GM23338 (cell line): ENCODE measurements around the gene ERN2. TPM values are rescaled to one million over a fixed set of nuclear protein-coding genes. Genes with fewer than 3 reads are reported as not detected.

Experiments
- ATAC-seq: fragments of 200-7000 bp; cut with Tn5 transposase; 3 replicates; pipeline ENCODE4 v1.9.1; 2020
- DNase-seq: peaks from one replicate; pipeline ENCODE4 v3.0.0-alpha.2; 2015; ENCODE audit warnings: low spot score
- H2AFZ ChIP-seq: fragments of 200-600 bp; sonication (generic); 2 replicates; pipeline ENCODE4 v1.8.0; 2016; ENCODE audit warnings: antibody characterized with exemption, mild to moderate bottlenecking, moderate library complexity
- H3F3A ChIP-seq: fragments of 200-600 bp; sonication (generic); replicated peaks from 2 replicates; pipeline ENCODE4 v1.8.0; 2017; ENCODE audit warnings: antibody characterized with exemption, mixed run types, low read depth
- H3K27ac ChIP-seq: fragments of 200-600 bp; sonication (generic); 2 replicates; pipeline ENCODE4 v1.6.1; 2016; ENCODE audit warnings: low read depth
- H3K27me3 ChIP-seq: fragments of 200-600 bp; sonication (generic); 2 replicates; pipeline ENCODE4 v1.8.0; 2016; ENCODE audit warnings: mild to moderate bottlenecking, mixed run types, moderate library complexity; ENCODE audit not compliant: insufficient read depth
- H3K36me3 ChIP-seq: fragments of 200-600 bp; sonication (generic); 2 replicates; pipeline ENCODE4 v1.8.0; 2016; ENCODE audit warnings: mild to moderate bottlenecking; ENCODE audit not compliant: insufficient read depth
- H3K4me1 ChIP-seq: fragments of 200-600 bp; sonication (generic); 2 replicates; pipeline ENCODE4 v1.8.0; 2016; ENCODE audit warnings: mild to moderate bottlenecking, moderate library complexity; ENCODE audit not compliant: insufficient read depth
- H3K4me2 ChIP-seq: fragments of 200-600 bp; sonication (generic); 2 replicates; pipeline ENCODE4 v1.7.1; 2017; ENCODE audit warnings: mixed run types
- H3K4me3 ChIP-seq: fragments of 200-600 bp; sonication (generic); 2 replicates; pipeline ENCODE4 v1.6.1; 2016; ENCODE audit warnings: mixed run types
- H3K79me2 ChIP-seq: fragments of 200-600 bp; sonication (generic); replicated peaks from 2 replicates; pipeline ENCODE4 v1.8.0; 2017; ENCODE audit warnings: mild to moderate bottlenecking; ENCODE audit not compliant: insufficient read depth
- H3K9me2 ChIP-seq: fragments of 200-600 bp; sonication (generic); 2 replicates; pipeline ENCODE4 v1.8.0; 2017; ENCODE audit not compliant: insufficient read depth
- H4K20me1 ChIP-seq: fragments of 200-600 bp; sonication (generic); replicated peaks from 2 replicates; pipeline ENCODE4 v1.8.0; 2017; ENCODE audit warnings: mild to moderate bottlenecking; ENCODE audit not compliant: insufficient read depth
- H3K27ac Mint-ChIP-seq: 2 replicates; pipeline ENCODE4 v1.8.0; 2020; ENCODE audit warnings: inconsistent platforms, mild to moderate bottlenecking, moderate library complexity, mixed read lengths
- H3K27me3 Mint-ChIP-seq: 3 replicates; pipeline ENCODE4 v1.8.0; 2022; ENCODE audit warnings: low read depth, mild to moderate bottlenecking, moderate library complexity, mixed read lengths, inconsistent platforms; ENCODE audit not compliant: insufficient read depth, poor library complexity
- H3K36me3 Mint-ChIP-seq: 3 replicates; pipeline ENCODE4 v1.8.0; 2021; ENCODE audit warnings: low read depth, mild to moderate bottlenecking, inconsistent platforms, moderate library complexity, mixed read lengths
- H3K4me1 Mint-ChIP-seq: 3 replicates; pipeline ENCODE4 v1.8.0; 2020; ENCODE audit warnings: mild to moderate bottlenecking, inconsistent platforms, mixed read lengths
- H3K4me3 Mint-ChIP-seq: 3 replicates; pipeline ENCODE4 v1.8.0; 2021; ENCODE audit warnings: moderate library complexity, mild to moderate bottlenecking, inconsistent platforms, mixed read lengths
- H3K9me3 Mint-ChIP-seq: 3 replicates; pipeline ENCODE4 v1.8.0; 2020; ENCODE audit warnings: moderate library complexity, mild to moderate bottlenecking, inconsistent platforms, mixed read lengths
- CREB1 ChIP-seq: fragments of 250-450 bp; sonication (Bioruptor Pico); IDR thresholded peaks from 2 replicates; pipeline ENCODE4 v1.5.0; 2020; ENCODE audit warnings: low read depth, mild to moderate bottlenecking, moderate library complexity
- CTCF ChIP-seq, 2 experiments: fragments of 200-600 bp in 1 of 2; sonication (generic) in 1 of 2; conservative IDR thresholded peaks; 2 replicates each; pipeline versions ENCODE4 v1.5.1 to v1.6.1; 2016 to 2017; ENCODE audit warnings: antibody characterized with exemption in 2 of 2, low read depth in 2 of 2, mild to moderate bottlenecking in 2 of 2, moderate library complexity in 1 of 2
- ETS1 ChIP-seq: IDR thresholded peaks from 2 replicates; pipeline ENCODE4 v1.6.1; 2016; ENCODE audit warnings: antibody characterized with exemption
- EZH2 ChIP-seq: fragments of 200-600 bp; sonication (generic); IDR thresholded peaks from one replicate; pipeline ENCODE4 v1.8.0; 2017; ENCODE audit warnings: antibody characterized with exemption, mild to moderate bottlenecking, low read depth; ENCODE audit not compliant: unreplicated experiment
- EZH2phosphoT487 ChIP-seq: fragments of 200-600 bp; sonication (generic); IDR thresholded peaks from one replicate; pipeline ENCODE4 v1.8.1; 2018; ENCODE audit warnings: antibody characterized with exemption; ENCODE audit not compliant: unreplicated experiment
- JUNB ChIP-seq: IDR thresholded peaks from one replicate; pipeline ENCODE4 v1.6.1; 2016; ENCODE audit warnings: antibody characterized with exemption; ENCODE audit not compliant: unreplicated experiment
- NANOG ChIP-seq: IDR thresholded peaks from 2 replicates; pipeline ENCODE4 v1.6.1; 2016; ENCODE audit warnings: antibody characterized with exemption, borderline replicate concordance
- POLR2AphosphoS5 ChIP-seq: IDR thresholded peaks from 2 replicates; pipeline ENCODE4 v1.6.1; 2016; ENCODE audit warnings: antibody characterized with exemption, low read depth
- REST ChIP-seq: IDR thresholded peaks from one replicate; pipeline ENCODE4 v1.6.1; 2018; ENCODE audit warnings: antibody characterized with exemption; ENCODE audit not compliant: unreplicated experiment
- STAT1 ChIP-seq: IDR thresholded peaks from one replicate; pipeline ENCODE4 v1.6.1; 2016; ENCODE audit warnings: antibody characterized with exemption; ENCODE audit not compliant: unreplicated experiment
- ZNF114 ChIP-seq: fragments of 250-450 bp; sonication (Bioruptor Pico); IDR thresholded peaks from 2 replicates; pipeline ENCODE4 v1.5.0; 2020; ENCODE audit warnings: mild to moderate bottlenecking, moderate library complexity
- ZNF331 ChIP-seq: fragments of 250-450 bp; sonication (Bioruptor Pico); IDR thresholded peaks from 2 replicates; pipeline ENCODE4 v1.5.0; 2020; ENCODE audit warnings: low read depth, mild to moderate bottlenecking, moderate library complexity
- ZNF462 ChIP-seq: fragments of 250-450 bp; sonication (Bioruptor Pico); IDR thresholded peaks from 2 replicates; pipeline ENCODE4 v1.5.0; 2020; ENCODE audit warnings: mild to moderate bottlenecking, moderate library complexity
- polyA plus RNA-seq: library from polyadenylated mRNA; unstranded; fragments of >200 nt; fragmentation: Nextera tagmentation; extraction: Ambion mirVana; gene quantifications from 2 replicates; pipeline ENCODE4 v1.2.1, GENCODE V29; 2016
- total RNA-seq: library from RNA; depleted of rRNA; stranded (reverse); fragments of >200 nt; shearing (Covaris generic); gene quantifications from 2 replicates; pipeline ENCODE4 v1.2.3, GENCODE V29; 2014

Gene ERN2
- total and polyA plus RNA-seq, 2 experiments from 2014 or later = 0.97 to 1.1 TPM

DNA sequence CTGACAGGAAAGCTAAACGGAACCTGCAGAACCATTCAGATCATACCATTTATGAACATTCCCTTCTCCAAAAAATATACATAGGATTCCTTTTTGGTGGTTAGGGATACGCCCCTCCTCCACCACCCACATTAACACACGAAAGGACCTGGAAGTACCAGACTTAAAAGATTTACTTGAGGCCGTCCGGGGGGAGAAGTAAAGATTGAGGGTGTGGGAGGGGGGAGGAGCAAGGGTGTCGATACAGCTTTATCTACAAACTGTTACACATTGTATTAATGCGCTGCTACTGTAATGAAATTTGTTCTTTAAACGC, 72.4 kb downstream of the ERN2 start:
- TF ChIP-seq REST = no peak
- TF ChIP-seq ZNF114 (CRISPR knock-in tag) = no peak
- no peak for TF ChIP-seq STAT1
- TF ChIP-seq POLR2AphosphoS5 = no peak
- TF ChIP-seq CTCF (conservative IDR thresholded peaks at IDR 0.05; ENCODE audit: low read depth in 2 of 2) = no peak
- no peak for TF ChIP-seq ETS1
- no peak for TF ChIP-seq EZH2phosphoT487
- no peak for TF ChIP-seq ZNF462 (CRISPR knock-in tag)
- no peak for TF ChIP-seq EZH2
- no peak for TF ChIP-seq JUNB
- no peak for TF ChIP-seq CREB1 (CRISPR knock-in tag)
- no peak for TF ChIP-seq NANOG
- no peak for TF ChIP-seq ZNF331 (CRISPR knock-in tag)
- Histone ChIP-seq H3K36me3 (peaks cover 25% of the 10 kb centered on the region), H3F3A (peaks cover 10% of the 10 kb centered on the region; the same call in 1 of the 2 replicates), H3K27ac (peak overlapping the region; percentile 91), H3K4me2 (peak overlapping the region; percentile 77), H3K4me3 (peak overlapping the region; percentile 98), H2AFZ (peak overlapping the region; percentile 64; the same call in 1 of the 2 replicates), H3K4me1 (peaks cover 10% of the 10 kb centered on the region; the same call in 1 of the 2 replicates), H3K9me2 (no peaks in the 10 kb centered on the region), H3K27me3 (no peaks in the 10 kb centered on the region), H4K20me1 (peaks cover 16% of the 10 kb centered on the region; the same call in 1 of the 2 replicates), H3K79me2 (peaks cover 63% of the 10 kb centered on the region)
- Mint-ChIP-seq H3K36me3 (peaks cover 46% of the 10 kb centered on the region), H3K4me1 (peaks cover 7% of the 10 kb centered on the region; the same call in 2 of the 3 replicates), H3K27ac (peak overlapping the region; percentile 95), H3K4me3 (peak overlapping the region; percentile 100), H3K9me3 (no peaks in the 10 kb centered on the region; the same call in 2 of the 3 replicates), H3K27me3 (peaks cover 11% of the 10 kb centered on the region)
- ATAC-seq (peak; percentile 25), DNase-seq (peak; percentile 57)
